Osteocyte (in vitro differentiated cells): ENCODE measurements around the gene SPNS3. TPM values are rescaled to one million over a fixed set of nuclear protein-coding genes. Genes with fewer than 3 reads are reported as not detected.

Source experiments
- DNase-seq: peaks from one replicate; pipeline ENCODE4 v3.0.0; 2021; ENCODE audit warnings: mixed read lengths; ENCODE audit not compliant: unreplicated experiment; ENCODE audit errors: extremely low spot score
- H3K27ac Mint-ChIP-seq: one replicate; pipeline ENCODE4 v1.8.0; 2021; ENCODE audit warnings: mild to moderate bottlenecking, mixed read lengths; ENCODE audit not compliant: unreplicated experiment
- H3K27me3 Mint-ChIP-seq: one replicate; pipeline ENCODE4 v1.8.0; 2021; ENCODE audit warnings: mixed read lengths; ENCODE audit not compliant: unreplicated experiment
- H3K36me3 Mint-ChIP-seq: one replicate; pipeline ENCODE4 v1.8.0; 2021; ENCODE audit warnings: mixed read lengths; ENCODE audit not compliant: unreplicated experiment
- H3K4me1 Mint-ChIP-seq: one replicate; pipeline ENCODE4 v1.8.0; 2021; ENCODE audit warnings: mixed read lengths; ENCODE audit not compliant: unreplicated experiment
- H3K4me3 Mint-ChIP-seq: one replicate; pipeline ENCODE4 v1.8.0; 2021; ENCODE audit warnings: mild to moderate bottlenecking, moderate library complexity, mixed read lengths; ENCODE audit not compliant: unreplicated experiment
- H3K9me3 Mint-ChIP-seq: one replicate; pipeline ENCODE4 v1.8.0; 2021; ENCODE audit warnings: mixed read lengths; ENCODE audit not compliant: unreplicated experiment
- CTCF ChIP-seq: fragments of 200-600 bp; sonication (generic); IDR thresholded peaks from 2 replicates; pipeline ENCODE4 v1.5.0; 2021; ENCODE audit warnings: antibody characterized with exemption, mild to moderate bottlenecking, moderate library complexity
- total RNA-seq: library from RNA; stranded (reverse); gene quantifications from 2 replicates; pipeline ENCODE4 v1.2.1, GENCODE V29; 2021

SPNS3 gene
- total RNA-seq, 1 donor from 2014 or later: not detected

GRCh38 chr17:4475463-4475862 is 41.7 kb downstream of the SPNS3 start:
- H3K9me3 Mint-ChIP-seq: no peaks in the 10 kb centered on the region
- no peak overlapping the region for H3K27ac Mint-ChIP-seq
- peaks cover 10% of the 10 kb centered on the region for H3K27me3 Mint-ChIP-seq
- no peak for TF ChIP-seq CTCF
- no peak for DNase-seq
- H3K4me3 Mint-ChIP-seq: no peak overlapping the region
- H3K4me1 Mint-ChIP-seq: peaks cover 11% of the 10 kb centered on the region
- H3K36me3 Mint-ChIP-seq: no peaks in the 10 kb centered on the region

- H3K4me3 Mint-ChIP-seq: no peak overlapping the region
- peaks cover 14% of the 10 kb centered on the region for H3K4me1 Mint-ChIP-seq
- no peak overlapping the region for H3K27ac Mint-ChIP-seq
- peaks cover 9% of the 10 kb centered on the region for H3K27me3 Mint-ChIP-seq
- H3K36me3 Mint-ChIP-seq: no peaks in the 10 kb centered on the region
- no peaks in the 10 kb centered on the region for H3K9me3 Mint-ChIP-seq
- TF ChIP-seq CTCF: no peak
- DNase-seq: no peak
These were observed 42.3 kb downstream of the SPNS3 start for GRCh38 chr17:4476017-4476416.

GRCh38 chr17:4476511-4477070 is 42.9 kb downstream of the SPNS3 start:
- H3K36me3 Mint-ChIP-seq: no peaks in the 10 kb centered on the region
- DNase-seq: no peak

GRCh38 chr17:4477255-4477791 is 43.6 kb downstream of the SPNS3 start:
- DNase-seq: no peak
- Mint-ChIP-seq H3K4me3 (no peak overlapping the region), H3K36me3 (no peaks in the 10 kb centered on the region), H3K9me3 (no peaks in the 10 kb centered on the region), H3K4me1 (peaks cover 17% of the 10 kb centered on the region), H3K27ac (no peak overlapping the region), H3K27me3 (peaks cover 7% of the 10 kb centered on the region)
- TF ChIP-seq CTCF: no peak

More at GRCh38 chr17:4476511-4477070, 42.9 kb downstream of the SPNS3 start:
- no peak for TF ChIP-seq CTCF
- H3K27ac Mint-ChIP-seq: no peak overlapping the region
- H3K9me3 Mint-ChIP-seq: no peaks in the 10 kb centered on the region
- H3K27me3 Mint-ChIP-seq: peaks cover 14% of the 10 kb centered on the region
- no peak overlapping the region for H3K4me3 Mint-ChIP-seq
- H3K4me1 Mint-ChIP-seq: peaks cover 17% of the 10 kb centered on the region

GRCh38 chr17:4478318-4478830 is 44.6 kb downstream of the SPNS3 start:
- peaks cover 17% of the 10 kb centered on the region for H3K4me1 Mint-ChIP-seq
- H3K27me3 Mint-ChIP-seq: peaks cover 6% of the 10 kb centered on the region
- no peak overlapping the region for H3K27ac Mint-ChIP-seq
- no peaks in the 10 kb centered on the region for H3K9me3 Mint-ChIP-seq
- DNase-seq: no peak
- TF ChIP-seq CTCF: no peak
- no peaks in the 10 kb centered on the region for H3K36me3 Mint-ChIP-seq
- no peak overlapping the region for H3K4me3 Mint-ChIP-seq
